ENCODE data around the gene FOXP4. TPM values are rescaled to one million over a fixed set of nuclear protein-coding genes. Genes with fewer than 3 reads are reported as not detected.

FOXP4 gene
- total RNA-seq, 1 donor from 2014 or later = 30.0 TPM

DNA sequence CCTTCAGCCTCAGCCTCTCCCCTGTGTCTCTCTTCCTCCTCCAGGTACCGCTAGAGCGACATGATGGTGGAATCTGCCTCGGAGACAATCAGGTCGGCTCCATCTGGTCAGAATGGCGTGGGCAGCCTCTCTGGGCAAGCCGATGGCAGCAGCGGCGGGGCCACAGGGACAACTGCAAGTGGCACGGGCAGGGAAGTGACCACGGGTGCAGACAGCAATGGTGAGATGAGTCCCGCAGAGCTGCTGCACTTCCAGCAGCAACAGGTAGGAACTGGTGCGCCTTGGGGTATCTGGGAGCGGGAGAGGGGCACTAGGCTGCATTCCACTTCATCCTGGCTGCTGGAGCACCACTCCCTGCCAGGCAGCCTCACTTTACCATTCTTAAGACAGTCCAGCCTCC, 19.5 kb downstream of the FOXP4 start:
- DNase-seq (no peak), ATAC-seq (no peak)
- H3K4me3 ChIP-seq = no peak overlapping the region
- intact Hi-C loops (cut with DNase I) = no loop called here
- peaks cover 44% of the 10 kb centered on the region for H3K36me3 ChIP-seq
- H3K27ac ChIP-seq = no peak overlapping the region
- no peaks in the 10 kb centered on the region for H3K9me3 ChIP-seq
- H3K27me3 ChIP-seq (ENCODE audit: low read depth) = no peaks in the 10 kb centered on the region
- peaks cover 36% of the 10 kb centered on the region for H3K4me1 ChIP-seq
- TF ChIP-seq, protein P1, sequence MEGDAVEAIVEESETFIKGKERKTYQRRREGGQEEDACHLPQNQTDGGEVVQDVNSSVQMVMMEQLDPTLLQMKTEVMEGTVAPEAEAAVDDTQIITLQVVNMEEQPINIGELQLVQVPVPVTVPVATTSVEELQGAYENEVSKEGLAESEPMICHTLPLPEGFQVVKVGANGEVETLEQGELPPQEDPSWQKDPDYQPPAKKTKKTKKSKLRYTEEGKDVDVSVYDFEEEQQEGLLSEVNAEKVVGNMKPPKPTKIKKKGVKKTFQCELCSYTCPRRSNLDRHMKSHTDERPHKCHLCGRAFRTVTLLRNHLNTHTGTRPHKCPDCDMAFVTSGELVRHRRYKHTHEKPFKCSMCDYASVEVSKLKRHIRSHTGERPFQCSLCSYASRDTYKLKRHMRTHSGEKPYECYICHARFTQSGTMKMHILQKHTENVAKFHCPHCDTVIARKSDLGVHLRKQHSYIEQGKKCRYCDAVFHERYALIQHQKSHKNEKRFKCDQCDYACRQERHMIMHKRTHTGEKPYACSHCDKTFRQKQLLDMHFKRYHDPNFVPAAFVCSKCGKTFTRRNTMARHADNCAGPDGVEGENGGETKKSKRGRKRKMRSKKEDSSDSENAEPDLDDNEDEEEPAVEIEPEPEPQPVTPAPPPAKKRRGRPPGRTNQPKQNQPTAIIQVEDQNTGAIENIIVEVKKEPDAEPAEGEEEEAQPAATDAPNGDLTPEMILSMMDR (IDR thresholded peaks at IDR 0.05) = no peak

DNA sequence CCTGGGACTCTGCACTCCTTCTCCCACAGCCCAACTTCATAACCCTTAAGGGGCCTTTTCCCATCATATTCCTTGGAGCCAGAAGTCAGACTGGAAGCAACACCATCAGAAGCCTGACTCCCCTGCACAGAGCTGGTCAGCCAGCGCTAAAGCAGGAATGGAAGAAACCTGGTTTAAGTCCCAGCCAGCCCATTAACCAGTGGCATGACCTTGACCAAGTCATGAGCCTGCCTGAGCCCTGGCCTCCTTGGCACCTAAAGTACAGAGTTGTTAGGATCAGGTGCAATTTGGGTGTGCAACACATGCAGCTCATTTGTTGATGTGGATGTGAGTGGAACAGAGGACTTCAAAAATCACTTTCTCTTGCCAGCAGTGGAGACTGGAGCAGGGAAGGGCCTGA, 20.8 kb downstream of the FOXP4 start:
- H3K27ac ChIP-seq = no peak overlapping the region
- TF ChIP-seq, protein P1 (IDR thresholded peaks at IDR 0.05) = no peak
- no peak for ATAC-seq
- H3K36me3 ChIP-seq = peaks cover 54% of the 10 kb centered on the region
- intact Hi-C loops (cut with DNase I) = no loop called here
- H3K4me3 ChIP-seq = no peak overlapping the region
- H3K4me1 ChIP-seq = peaks cover 23% of the 10 kb centered on the region
- no peaks in the 10 kb centered on the region for H3K9me3 ChIP-seq
- no peaks in the 10 kb centered on the region for H3K27me3 ChIP-seq (ENCODE audit: low read depth)
- no peak for DNase-seq

DNA sequence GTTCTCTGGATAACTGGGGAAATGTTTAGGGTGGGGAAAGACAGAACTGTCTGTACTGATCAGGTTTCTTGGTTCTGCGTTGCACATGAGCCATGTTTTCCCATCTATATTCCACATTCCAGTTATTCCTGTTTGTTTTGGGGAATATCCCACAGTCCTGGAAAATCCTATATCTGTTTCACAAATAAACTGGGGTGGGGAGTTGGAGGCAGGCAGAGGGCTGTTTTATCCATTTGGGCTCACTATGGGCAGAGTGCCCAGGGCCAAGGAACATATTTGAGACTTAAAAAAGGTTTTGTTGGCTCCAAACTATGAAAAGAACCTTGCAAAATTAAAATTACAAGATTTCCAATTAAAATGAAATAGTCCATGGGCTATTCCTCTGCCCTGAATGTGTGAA, 21.5 kb downstream of the FOXP4 start:
- TF ChIP-seq, protein P1 (IDR thresholded peaks at IDR 0.05) = no peak
- Histone ChIP-seq H3K27me3 (ENCODE audit: low read depth) (no peaks in the 10 kb centered on the region), H3K27ac (peak overlapping the region; percentile 64), H3K4me3 (no peak overlapping the region), H3K36me3 (peaks cover 57% of the 10 kb centered on the region), H3K9me3 (no peaks in the 10 kb centered on the region), H3K4me1 (peaks cover 22% of the 10 kb centered on the region)
- no peak for DNase-seq
- no peak for ATAC-seq
- intact Hi-C loops (cut with DNase I) = no loop called here

DNA sequence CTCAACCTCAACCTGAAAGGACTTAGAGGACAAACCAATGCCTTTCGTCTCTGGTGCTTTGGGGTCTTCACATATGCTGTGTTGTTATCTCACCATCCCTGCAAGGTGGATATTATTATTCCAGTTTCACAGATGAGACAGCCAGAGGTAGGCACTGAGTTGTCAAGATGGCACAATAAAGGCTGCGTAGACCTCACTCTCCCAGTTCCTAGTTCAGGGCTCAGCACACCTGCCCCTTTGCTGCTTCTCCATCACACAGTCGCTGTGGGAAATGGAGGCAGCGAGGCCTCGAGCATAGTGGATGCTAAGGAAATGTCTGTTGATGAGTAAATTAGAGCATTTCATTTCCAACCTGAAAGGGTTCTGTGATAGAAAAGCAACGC, 22.0 kb downstream of the FOXP4 start:
- Histone ChIP-seq H3K27me3 (ENCODE audit: low read depth) (no peaks in the 10 kb centered on the region), H3K36me3 (peaks cover 57% of the 10 kb centered on the region), H3K4me1 (peaks cover 17% of the 10 kb centered on the region), H3K9me3 (no peaks in the 10 kb centered on the region), H3K4me3 (no peak overlapping the region), H3K27ac (peak overlapping the region; percentile 64)
- DNase-seq (no peak), ATAC-seq (no peak)
- TF ChIP-seq, protein P1 (IDR thresholded peaks at IDR 0.05) = no peak
- intact Hi-C loops (cut with DNase I) = no loop called here

DNA sequence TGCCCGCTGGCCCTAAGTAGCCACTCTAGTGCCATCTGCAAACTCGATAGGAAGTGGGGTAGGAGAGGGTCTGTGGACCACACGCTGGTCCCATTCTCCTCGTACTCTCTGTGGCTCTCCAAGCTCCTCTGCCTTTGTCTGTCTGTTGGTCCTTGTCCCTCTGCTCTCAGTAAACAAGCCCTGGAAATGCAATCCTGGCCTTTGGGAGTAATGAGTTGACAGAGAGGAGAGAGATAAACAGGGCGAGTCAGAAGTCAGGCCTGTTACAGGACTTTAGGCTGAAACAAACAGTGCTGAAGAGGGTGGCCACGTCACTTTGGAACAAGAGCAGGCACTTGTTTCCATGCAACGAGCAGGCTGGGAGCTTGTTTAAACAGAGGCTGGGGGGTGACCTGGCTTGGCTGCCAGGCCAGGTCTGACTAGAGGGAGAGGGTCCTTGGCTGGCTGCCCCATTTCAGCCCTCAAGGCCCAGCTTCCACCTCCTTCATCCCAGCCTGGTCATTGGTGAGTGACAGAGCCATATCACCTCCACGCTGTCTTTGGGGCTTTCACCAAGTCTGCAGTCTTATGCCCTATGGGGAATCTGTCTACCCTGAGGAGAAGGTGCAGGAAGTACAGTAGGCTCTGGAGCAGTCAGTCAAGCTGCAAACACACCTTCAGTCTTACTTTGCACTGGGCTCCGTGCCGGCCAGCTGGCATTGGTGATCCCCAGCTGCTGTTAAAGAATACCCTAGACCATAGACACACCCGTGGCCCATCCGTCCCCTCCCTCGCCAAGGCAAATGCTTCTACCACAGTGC, 22.6 kb downstream of the FOXP4 start:
- DNase-seq = peak; percentile 82
- peaks cover 17% of the 10 kb centered on the region for H3K4me1 ChIP-seq

More for the DNA sequence above, 22.6 kb downstream of the FOXP4 start:
- intact Hi-C loops (cut with DNase I) = no loop called here
- Histone ChIP-seq H3K27ac (peak overlapping the region; percentile 64), H3K4me3 (no peak overlapping the region), H3K9me3 (no peaks in the 10 kb centered on the region), H3K36me3 (peaks cover 57% of the 10 kb centered on the region), H3K27me3 (ENCODE audit: low read depth) (no peaks in the 10 kb centered on the region)
- ATAC-seq = peak; percentile 87 to 96
- TF ChIP-seq, protein P1 (IDR thresholded peaks at IDR 0.05) = no peak

Data from lower lobe of right lung (tissue), 2 donors.